Measurements from ENCODE around the gene NAP1L1.

Gene NAP1L1

GRCh38 chr12:76020731-76021672 is 63.5 kb downstream of the NAP1L1 start:
- no peak for TF ChIP-seq CTCF (IDR thresholded peaks at IDR 0.05; ENCODE audit: extremely low read depth, insufficient read depth, missing control alignments)
- in situ Hi-C loops (cut with MboI; ENCODE audit: low pct_unique_long_range_greater_than_20kb, low sequenced_read_pairs, unreplicated experiment) = no loop called here
- no peak for DNase-seq (ENCODE audit: low spot score)

GRCh38 chr12:76020281-76020680 is 64.2 kb downstream of the NAP1L1 start:
- no peak for TF ChIP-seq CTCF (IDR thresholded peaks at IDR 0.05; ENCODE audit: extremely low read depth, insufficient read depth, missing control alignments)
- in situ Hi-C loops (cut with MboI; ENCODE audit: low pct_unique_long_range_greater_than_20kb, low sequenced_read_pairs, unreplicated experiment) = no loop called here
- no peak for DNase-seq (ENCODE audit: low spot score)

- in situ Hi-C loops (cut with MboI; ENCODE audit: low pct_unique_long_range_greater_than_20kb, low sequenced_read_pairs, unreplicated experiment) = no loop called here
- TF ChIP-seq CTCF (IDR thresholded peaks at IDR 0.05; ENCODE audit: extremely low read depth, insufficient read depth, missing control alignments) = no peak
Observed at GRCh38 chr12:76018672-76019071, 65.8 kb downstream of the NAP1L1 start.

GRCh38 chr12:76018111-76018510 is 66.4 kb downstream of the NAP1L1 start:
- DNase-seq (ENCODE audit: low spot score) = no peak
- in situ Hi-C loops (cut with MboI; ENCODE audit: low pct_unique_long_range_greater_than_20kb, low sequenced_read_pairs, unreplicated experiment) = no loop called here
- no peak for TF ChIP-seq CTCF (IDR thresholded peaks at IDR 0.05; ENCODE audit: extremely low read depth, insufficient read depth, missing control alignments)

More at GRCh38 chr12:76018672-76019071, 65.8 kb downstream of the NAP1L1 start:
- no peak for DNase-seq (ENCODE audit: low spot score)

- TF ChIP-seq CTCF (IDR thresholded peaks at IDR 0.05; ENCODE audit: extremely low read depth, insufficient read depth, missing control alignments) = no peak
- in situ Hi-C loops (cut with MboI; ENCODE audit: low pct_unique_long_range_greater_than_20kb, low sequenced_read_pairs, unreplicated experiment) = no loop called here
- DNase-seq (ENCODE audit: low spot score) = no peak
Observed at GRCh38 chr12:76014007-76014406, 70.5 kb downstream of the NAP1L1 start.

- no peak for TF ChIP-seq CTCF (IDR thresholded peaks at IDR 0.05; ENCODE audit: extremely low read depth, insufficient read depth, missing control alignments)
- in situ Hi-C loops (cut with MboI; ENCODE audit: low pct_unique_long_range_greater_than_20kb, low sequenced_read_pairs, unreplicated experiment) = no loop called here
- DNase-seq (ENCODE audit: low spot score) = no peak
Observed at GRCh38 chr12:76013603-76014002, 70.9 kb downstream of the NAP1L1 start.
